ENCODE measurements around the gene PNCK.

DNA sequence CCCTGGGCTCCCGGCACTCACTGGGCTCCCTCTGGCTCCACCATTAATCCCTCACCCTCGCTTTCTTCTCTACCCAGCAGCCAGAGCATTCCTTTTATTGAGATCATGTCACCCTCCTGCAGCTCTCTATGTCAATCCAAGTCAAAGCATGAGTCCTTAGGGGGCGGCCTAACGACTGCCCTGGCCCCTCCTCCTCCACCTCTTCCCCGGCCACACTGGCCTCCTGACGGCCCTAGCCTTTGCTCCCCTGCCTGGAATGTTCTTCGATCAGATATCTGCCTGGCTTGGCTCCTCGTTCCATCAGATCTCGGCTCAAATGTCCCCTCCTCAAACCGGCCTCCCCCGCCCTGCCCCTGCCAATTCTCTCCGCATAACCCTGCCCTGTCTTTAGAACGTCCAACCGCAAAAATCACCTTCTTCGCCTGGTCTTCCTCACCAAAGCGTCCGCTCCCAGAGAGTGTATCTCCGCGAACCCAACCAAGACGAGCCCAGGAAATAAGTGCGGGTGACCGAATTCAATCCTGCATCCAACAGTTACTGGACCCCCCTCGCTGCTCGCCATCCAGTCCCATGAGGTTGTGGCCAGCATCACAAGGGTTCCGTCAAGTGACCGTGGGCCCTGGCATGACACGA lies 722 bp upstream of the PNCK start:
- TF ChIP-seq, protein P1, sequence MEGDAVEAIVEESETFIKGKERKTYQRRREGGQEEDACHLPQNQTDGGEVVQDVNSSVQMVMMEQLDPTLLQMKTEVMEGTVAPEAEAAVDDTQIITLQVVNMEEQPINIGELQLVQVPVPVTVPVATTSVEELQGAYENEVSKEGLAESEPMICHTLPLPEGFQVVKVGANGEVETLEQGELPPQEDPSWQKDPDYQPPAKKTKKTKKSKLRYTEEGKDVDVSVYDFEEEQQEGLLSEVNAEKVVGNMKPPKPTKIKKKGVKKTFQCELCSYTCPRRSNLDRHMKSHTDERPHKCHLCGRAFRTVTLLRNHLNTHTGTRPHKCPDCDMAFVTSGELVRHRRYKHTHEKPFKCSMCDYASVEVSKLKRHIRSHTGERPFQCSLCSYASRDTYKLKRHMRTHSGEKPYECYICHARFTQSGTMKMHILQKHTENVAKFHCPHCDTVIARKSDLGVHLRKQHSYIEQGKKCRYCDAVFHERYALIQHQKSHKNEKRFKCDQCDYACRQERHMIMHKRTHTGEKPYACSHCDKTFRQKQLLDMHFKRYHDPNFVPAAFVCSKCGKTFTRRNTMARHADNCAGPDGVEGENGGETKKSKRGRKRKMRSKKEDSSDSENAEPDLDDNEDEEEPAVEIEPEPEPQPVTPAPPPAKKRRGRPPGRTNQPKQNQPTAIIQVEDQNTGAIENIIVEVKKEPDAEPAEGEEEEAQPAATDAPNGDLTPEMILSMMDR (IDR thresholded peaks at IDR 0.05), result no peak
- TF ChIP-seq EP300 (IDR thresholded peaks at IDR 0.05), result no peak
- no peak for TF ChIP-seq POLR2A (IDR thresholded peaks at IDR 0.05)
